Astrocyte (in vitro differentiated cells and primary cell): Measurements from ENCODE around the gene MAF. TPM values are rescaled to one million over a fixed set of nuclear protein-coding genes. Genes with fewer than 3 reads are reported as not detected.

Experiments
- DNase-seq: peaks from one replicate; pipeline ENCODE4 v3.0.0-alpha.2; 2010; ENCODE audit warnings: low read depth
- FAIRE-seq: peaks from 2 replicates; lab custom pipeline; 2011; peaks lifted over from hg19 to GRCh38; lab: Jason Lieb, UNC
- H2AFZ ChIP-seq: 2 replicates; pipeline ENCODE4 v1.6.0; 2012; ENCODE audit warnings: low read depth, low read length, inconsistent platforms
- H3K27ac ChIP-seq: 2 replicates; pipeline ENCODE4 v1.5.1; 2011; ENCODE audit warnings: low read depth, low read length, inconsistent platforms
- H3K27me3 ChIP-seq: 2 replicates; pipeline ENCODE4 v1.6.0; 2011; ENCODE audit warnings: low read length, inconsistent platforms; ENCODE audit not compliant: insufficient read depth
- H3K36me3 ChIP-seq: 2 replicates; pipeline ENCODE4 v1.5.1; 2011; ENCODE audit warnings: low read length, inconsistent platforms; ENCODE audit not compliant: insufficient read depth
- H3K4me1 ChIP-seq: 2 replicates; pipeline ENCODE4 v1.5.1; 2011; ENCODE audit warnings: low read length, inconsistent platforms; ENCODE audit not compliant: insufficient read depth
- H3K4me2 ChIP-seq: 2 replicates; pipeline ENCODE4 v1.6.0; 2012; ENCODE audit warnings: low read length, inconsistent platforms
- H3K4me3 ChIP-seq: 2 replicates; pipeline ENCODE4 v1.5.1; 2011; ENCODE audit warnings: low read depth, mild to moderate bottlenecking, low read length, inconsistent platforms; ENCODE audit not compliant: insufficient read depth
- H3K79me2 ChIP-seq: 2 replicates; pipeline ENCODE4 v1.6.0; 2012; ENCODE audit warnings: mild to moderate bottlenecking, low read length, inconsistent platforms; ENCODE audit not compliant: insufficient read depth
- H3K9ac ChIP-seq: 2 replicates; pipeline ENCODE4 v1.6.0; 2012; ENCODE audit warnings: mild to moderate bottlenecking, low read length, inconsistent platforms
- H3K9me3 ChIP-seq: 2 replicates; pipeline ENCODE4 v1.5.1; 2012; ENCODE audit warnings: low read depth, mild to moderate bottlenecking, low read length, inconsistent platforms; ENCODE audit not compliant: insufficient read depth
- H4K20me1 ChIP-seq: 2 replicates; pipeline ENCODE4 v1.6.0; 2012; ENCODE audit warnings: low read length, inconsistent platforms; ENCODE audit not compliant: insufficient read depth
- H3K27ac Mint-ChIP-seq: one replicate; pipeline ENCODE4 v1.8.0; 2021; ENCODE audit warnings: mild to moderate bottlenecking, mixed read lengths; ENCODE audit not compliant: unreplicated experiment
- H3K27me3 Mint-ChIP-seq: one replicate; pipeline ENCODE4 v1.8.0; 2021; ENCODE audit warnings: low read depth, mixed read lengths; ENCODE audit not compliant: unreplicated experiment
- H3K36me3 Mint-ChIP-seq: one replicate; pipeline ENCODE4 v1.8.0; 2021; ENCODE audit warnings: low read depth, mixed read lengths; ENCODE audit not compliant: unreplicated experiment
- H3K4me1 Mint-ChIP-seq: one replicate; pipeline ENCODE4 v1.8.0; 2021; ENCODE audit warnings: low read depth, mixed read lengths; ENCODE audit not compliant: unreplicated experiment
- H3K4me3 Mint-ChIP-seq: one replicate; pipeline ENCODE4 v1.8.0; 2021; ENCODE audit warnings: mild to moderate bottlenecking, moderate library complexity, mixed read lengths; ENCODE audit not compliant: unreplicated experiment
- H3K9me3 Mint-ChIP-seq: one replicate; pipeline ENCODE4 v1.8.0; 2021; ENCODE audit warnings: mild to moderate bottlenecking, mixed read lengths; ENCODE audit not compliant: unreplicated experiment
- CTCF ChIP-seq: IDR thresholded peaks from 2 replicates; pipeline ENCODE4 v1.5.1; 2011; ENCODE audit warnings: low read depth, mild to moderate bottlenecking, inconsistent platforms, low read length, moderate library complexity; ENCODE audit not compliant: insufficient read depth
- EZH2 ChIP-seq: IDR thresholded peaks from 2 replicates; pipeline ENCODE4 v1.6.1; 2012; ENCODE audit warnings: mild to moderate bottlenecking, low read length, inconsistent platforms; ENCODE audit not compliant: insufficient read depth
- total RNA-seq: library from RNA; stranded (reverse); gene quantifications from 2 replicates; pipeline ENCODE4 v1.2.1, GENCODE V29; 2021

MAF gene
- total RNA-seq, 1 donor from 2014 or later = 19.3 TPM

GRCh38 chr16:79601092-79601930, 774 bp upstream of the MAF start:
- H3K27ac ChIP-seq = peak overlapping the region; percentile 67

GRCh38 chr16:79599837-79600637, 500 bp downstream of the MAF start:
- H3K27me3 Mint-ChIP-seq = no peaks in the 10 kb centered on the region
- H3K36me3 Mint-ChIP-seq = peaks cover 1% of the 10 kb centered on the region
- H3K9me3 Mint-ChIP-seq = no peaks in the 10 kb centered on the region
- H3K4me3 Mint-ChIP-seq = peak overlapping the region; percentile 93
- Histone ChIP-seq H3K9ac (peak overlapping the region; percentile 83), H4K20me1 (no peaks in the 10 kb centered on the region), H3K36me3 (no peaks in the 10 kb centered on the region), H3K9me3 (no peaks in the 10 kb centered on the region), H3K27ac (no peak overlapping the region), H3K4me1 (peaks cover 6% of the 10 kb centered on the region), H3K27me3 (no peaks in the 10 kb centered on the region), H3K79me2 (peaks cover 11% of the 10 kb centered on the region), H3K4me2 (peak overlapping the region; percentile 99), H3K4me3 (peak overlapping the region; percentile 69), H2AFZ (peak overlapping the region; percentile 87)
- peak overlapping the region; percentile 70 for H3K27ac Mint-ChIP-seq
- DNase-seq (peak; percentile 46), FAIRE-seq (no peak)
- peaks cover 25% of the 10 kb centered on the region for H3K4me1 Mint-ChIP-seq
- no peak for TF ChIP-seq CTCF
- TF ChIP-seq EZH2 = no peak

More at GRCh38 chr16:79601092-79601930, 774 bp upstream of the MAF start:
- Histone ChIP-seq H4K20me1 (no peaks in the 10 kb centered on the region), H3K36me3 (no peaks in the 10 kb centered on the region), H3K4me1 (peaks cover 8% of the 10 kb centered on the region), H2AFZ (peak overlapping the region; percentile 87), H3K9ac (peak overlapping the region; percentile 83), H3K4me2 (peak overlapping the region; percentile 99), H3K79me2 (peaks cover 7% of the 10 kb centered on the region), H3K27me3 (no peaks in the 10 kb centered on the region), H3K9me3 (no peaks in the 10 kb centered on the region), H3K4me3 (peak overlapping the region; percentile 69)
- peak; percentile 13 for DNase-seq
- Mint-ChIP-seq H3K9me3 (no peaks in the 10 kb centered on the region), H3K36me3 (no peaks in the 10 kb centered on the region), H3K4me3 (peak overlapping the region; percentile 91), H3K27me3 (no peaks in the 10 kb centered on the region), H3K4me1 (peaks cover 25% of the 10 kb centered on the region), H3K27ac (peak overlapping the region; percentile 89)
- no peak for FAIRE-seq
- TF ChIP-seq CTCF = no peak
- no peak for TF ChIP-seq EZH2
